ENCODE data around the gene THOC6.

DNA sequence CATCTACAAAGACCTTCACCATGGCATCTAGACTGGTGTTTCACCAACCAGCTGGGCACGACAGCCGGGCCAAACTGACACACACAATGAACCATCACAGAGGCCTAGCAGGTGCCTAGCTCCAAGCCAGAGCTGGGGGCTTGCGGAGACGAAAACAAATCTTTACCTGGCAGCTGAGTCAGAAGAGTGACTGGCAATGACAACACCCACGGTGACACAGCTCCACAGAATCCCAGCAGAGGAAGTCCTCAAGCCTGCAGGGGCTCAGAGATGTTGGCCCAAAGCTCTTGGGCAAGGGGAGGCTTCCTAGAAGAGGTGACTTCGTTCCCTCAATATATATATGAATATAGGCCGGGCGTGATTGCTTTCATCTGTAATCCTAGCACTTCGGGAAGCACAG, 27.7 kb downstream of the THOC6 start:
- no peak for TF ChIP-seq POLR2AphosphoS5 (IDR thresholded peaks at IDR 0.05; ENCODE audit: low read depth, low read length)
- no peak for TF ChIP-seq TAF1 (IDR thresholded peaks at IDR 0.05; ENCODE audit: low read depth, low read length)
- no peak for TF ChIP-seq POLR2A (IDR thresholded peaks at IDR 0.05; ENCODE audit: low read depth, low read length)
- TF ChIP-seq PAX5 (IDR thresholded peaks at IDR 0.05; ENCODE audit: insufficient read depth, low read length, severe bottlenecking): no peak
- TF ChIP-seq POU2F2 (IDR thresholded peaks at IDR 0.05; ENCODE audit: low read depth, low read length): no peak
- no peak for TF ChIP-seq SPI1 (IDR thresholded peaks at IDR 0.05; ENCODE audit: low read depth, low read length)

All from GM12891 (cell line).